Measurements from ENCODE around the gene STK32B.

STK32B gene

DNA sequence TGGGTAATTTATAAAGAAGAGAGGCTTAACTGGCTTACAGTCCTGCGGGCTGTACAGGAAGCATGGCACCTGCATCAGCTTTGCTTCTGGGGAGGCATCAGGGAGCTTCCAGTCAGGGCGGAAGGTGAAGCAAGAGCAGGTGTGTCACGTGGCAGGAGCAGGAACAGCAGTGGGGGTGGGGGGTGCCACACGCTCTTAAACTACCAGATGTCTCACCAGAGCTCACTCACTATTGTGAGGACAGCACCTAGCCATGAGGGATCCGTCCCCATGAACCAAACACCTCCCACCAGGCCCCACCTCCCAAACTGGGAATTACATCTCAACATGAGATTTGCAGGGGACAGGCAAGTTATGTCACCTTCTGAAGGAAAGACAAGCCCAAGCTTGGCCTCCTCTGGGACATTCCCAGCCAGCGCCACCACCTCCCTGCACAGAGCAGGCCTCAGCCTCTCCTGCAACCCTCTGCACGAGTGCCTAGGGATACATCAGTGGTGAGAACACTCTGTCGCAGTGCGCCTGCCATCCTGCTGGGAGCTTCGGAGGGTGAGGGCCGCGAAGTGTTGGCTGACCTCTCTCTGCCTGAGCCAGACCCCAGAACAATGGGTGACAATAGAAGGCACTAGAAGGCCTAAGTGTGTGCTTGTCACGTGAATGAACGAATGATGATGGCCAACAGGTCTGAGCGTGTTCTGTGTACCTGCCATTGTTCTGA lies 412.8 kb downstream of the STK32B start:
- TF ChIP-seq CTCF (conservative IDR thresholded peaks at IDR 0.05; ENCODE audit: low read depth, low read length): no peak
- H3K4me3 ChIP-seq (ENCODE audit: low read length): no peak overlapping the region
- DNase-seq (ENCODE audit: low read depth): no peak

GRCh38 chr4:5465529-5465928 lies 414.2 kb downstream of the STK32B start:
- no peak for TF ChIP-seq CTCF (conservative IDR thresholded peaks at IDR 0.05; ENCODE audit: low read depth, low read length)
- H3K4me3 ChIP-seq (ENCODE audit: low read length): no peak overlapping the region
- no peak for DNase-seq (ENCODE audit: low read depth)

DNA sequence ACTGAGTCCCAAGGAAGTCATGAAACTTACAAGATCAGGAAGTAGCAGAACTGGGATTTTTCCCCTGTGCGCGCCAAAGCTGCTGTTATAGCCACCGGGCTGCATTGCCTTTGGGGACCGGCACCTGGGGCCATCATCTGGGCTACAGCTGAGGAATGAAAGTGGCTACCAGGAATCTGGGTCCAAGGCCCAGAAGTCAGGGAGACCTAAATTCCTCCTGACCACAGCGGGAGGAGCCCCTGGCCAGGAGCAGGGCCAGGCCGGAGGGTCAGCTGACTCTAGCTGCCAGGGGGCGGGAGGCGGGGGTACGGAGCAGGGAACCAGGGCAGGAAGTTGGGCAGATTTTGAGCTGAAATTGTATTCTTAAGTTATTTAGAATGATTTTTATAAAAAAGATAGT lies 414.7 kb downstream of the STK32B start:
- no peak for DNase-seq (ENCODE audit: low read depth)
- TF ChIP-seq CTCF (conservative IDR thresholded peaks at IDR 0.05; ENCODE audit: low read depth, low read length): no peak
- H3K4me3 ChIP-seq (ENCODE audit: low read length): no peak overlapping the region

DNA sequence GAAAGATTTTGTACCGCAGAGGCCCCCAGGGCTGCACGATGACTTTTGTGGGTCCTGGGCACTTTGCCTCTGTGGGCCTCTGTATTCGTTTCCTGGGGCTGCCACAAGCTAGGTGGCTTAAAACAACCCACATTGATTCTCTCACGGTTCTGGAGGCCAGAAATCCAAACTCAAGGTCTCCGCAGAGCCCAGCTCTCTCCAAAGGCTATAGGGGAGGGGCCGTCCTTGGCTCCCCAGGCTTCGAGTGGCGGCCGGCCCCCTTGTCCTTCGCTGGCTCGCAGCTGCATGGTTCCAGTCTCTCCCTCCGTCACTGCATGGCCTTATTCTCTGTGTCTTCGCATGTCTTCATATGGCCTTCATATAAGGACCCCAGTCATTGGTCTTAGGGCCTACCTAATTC lies 415.8 kb downstream of the STK32B start:
- no peak for TF ChIP-seq CTCF (conservative IDR thresholded peaks at IDR 0.05; ENCODE audit: low read depth, low read length)
- H3K4me3 ChIP-seq (ENCODE audit: low read length): no peak overlapping the region
- no peak for DNase-seq (ENCODE audit: low read depth)

- DNase-seq (ENCODE audit: low read depth): no peak
- no peak overlapping the region for H3K4me3 ChIP-seq (ENCODE audit: low read length)
- no peak for TF ChIP-seq CTCF (conservative IDR thresholded peaks at IDR 0.05; ENCODE audit: low read depth, low read length)
These were observed 418.0 kb downstream of the STK32B start for GRCh38 chr4:5469151-5469775.

GRCh38 chr4:5469861-5470260 lies 418.6 kb downstream of the STK32B start:
- H3K4me3 ChIP-seq (ENCODE audit: low read length): no peak overlapping the region
- DNase-seq (ENCODE audit: low read depth): no peak
- TF ChIP-seq CTCF (conservative IDR thresholded peaks at IDR 0.05; ENCODE audit: low read depth, low read length): no peak
